Smooth muscle cell (in vitro differentiated cells): Measurements from ENCODE around the gene IGSF9. TPM values are rescaled to one million over a fixed set of nuclear protein-coding genes. Genes with fewer than 3 reads are reported as not detected.

ENCODE experiments used
- DNase-seq: peaks from one replicate; lab custom pipeline; 2025; ENCODE audit not compliant: unreplicated experiment; lab: John Stamatoyannopoulos, UW
- H2AFZ ChIP-seq: fragments of 200-600 bp; sonication (generic); 2 replicates; pipeline ENCODE4 v1.6.0; 2016; ENCODE audit warnings: antibody characterized with exemption, low read depth, mild to moderate bottlenecking
- H3F3A ChIP-seq: fragments of 200-600 bp; sonication (generic); 2 replicates; pipeline ENCODE4 v1.6.0; 2017; ENCODE audit warnings: antibody characterized with exemption, low read depth
- H3K27ac ChIP-seq: fragments of 200-600 bp; sonication (generic); 2 replicates; pipeline ENCODE4 v1.5.1; 2016; ENCODE audit warnings: low read depth, mild to moderate bottlenecking
- H3K27me3 ChIP-seq: fragments of 200-600 bp; sonication (generic); 2 replicates; pipeline ENCODE4 v1.6.1; 2016; ENCODE audit warnings: low read depth, mild to moderate bottlenecking
- H3K36me3 ChIP-seq: fragments of 200-600 bp; sonication (generic); 2 replicates; pipeline ENCODE4 v1.5.1; 2016; ENCODE audit warnings: low read depth
- H3K4me1 ChIP-seq: fragments of 200-600 bp; sonication (generic); 2 replicates; pipeline ENCODE4 v1.5.1; 2016; ENCODE audit warnings: low read depth
- H3K4me2 ChIP-seq: fragments of 200-600 bp; sonication (generic); 2 replicates; pipeline ENCODE4 v1.6.0; 2016; ENCODE audit warnings: mild to moderate bottlenecking
- H3K4me3 ChIP-seq: fragments of 200-600 bp; sonication (generic); 2 replicates; pipeline ENCODE4 v1.5.1; 2016; ENCODE audit warnings: mild to moderate bottlenecking
- H3K79me2 ChIP-seq: fragments of 200-600 bp; sonication (generic); 2 replicates; pipeline ENCODE4 v1.6.0; 2016; ENCODE audit warnings: low read depth, mild to moderate bottlenecking
- H3K9ac ChIP-seq: fragments of 200-600 bp; sonication (generic); 2 replicates; pipeline ENCODE4 v1.6.0; 2016; ENCODE audit warnings: low read depth
- H3K9me3 ChIP-seq: fragments of 200-600 bp; sonication (generic); replicated peaks from 2 replicates; pipeline ENCODE4 v1.5.1; 2016; ENCODE audit warnings: low read depth
- H4K20me1 ChIP-seq: fragments of 200-600 bp; sonication (generic); 2 replicates; pipeline ENCODE4 v1.6.0; 2016; ENCODE audit warnings: low read depth
- CTCF ChIP-seq: fragments of 200-600 bp; sonication (generic); IDR thresholded peaks from 2 replicates; pipeline ENCODE4 v1.5.1; 2017; ENCODE audit warnings: borderline replicate concordance, mild to moderate bottlenecking, antibody characterized with exemption; ENCODE audit not compliant: insufficient read depth, poor library complexity, severe bottlenecking
- WGBS: methylation state at CpG from one replicate; pipeline ENCODE4 v1.1.7; 2016; ENCODE audit warnings: low lambda C conversion rate; 5-methylcytosine and 5-hydroxymethylcytosine counted together
- polyA plus RNA-seq: library from polyadenylated mRNA; unstranded; fragments of >200 nt; fragmentation: Nextera tagmentation; extraction: Ambion mirVana; gene quantifications from 2 replicates; pipeline ENCODE4 v1.2.1, GENCODE V29; 2016
- total RNA-seq: library from RNA; depleted of rRNA; stranded (reverse); fragments of >200 nt; gene quantifications from 2 replicates; pipeline ENCODE4 v1.2.3, GENCODE V29; 2014

The IGSF9 gene
- total and polyA plus RNA-seq, 2 experiments from 2014 or later = 0.99 to 2.1 TPM

- H3K27me3 ChIP-seq = peaks cover 54% of the 10 kb centered on the region
- no peak overlapping the region for H3K9ac ChIP-seq
- H3F3A ChIP-seq = no peaks in the 10 kb centered on the region
- no peak overlapping the region for H3K4me2 ChIP-seq
- H4K20me1 ChIP-seq = no peaks in the 10 kb centered on the region
- no peak overlapping the region for H2AFZ ChIP-seq
- H3K4me1 ChIP-seq = no peaks in the 10 kb centered on the region
- DNase-seq = no peak
- H3K79me2 ChIP-seq = no peaks in the 10 kb centered on the region
- H3K27ac ChIP-seq = no peak overlapping the region
- TF ChIP-seq CTCF = no peak
- H3K4me3 ChIP-seq = no peak overlapping the region
- WGBS = 85% methylated on average over 6 of the region's 6 CpGs
- H3K9me3 ChIP-seq = no peaks in the 10 kb centered on the region
- H3K36me3 ChIP-seq = no peaks in the 10 kb centered on the region
Observed at GRCh38 chr1:159977364-159978106, 32.1 kb upstream of the IGSF9 start.

GRCh38 chr1:159974350-159974965 is 29.0 kb upstream of the IGSF9 start:
- Histone ChIP-seq H4K20me1 (no peaks in the 10 kb centered on the region), H3K9me3 (no peaks in the 10 kb centered on the region), H3K79me2 (no peaks in the 10 kb centered on the region), H3F3A (no peaks in the 10 kb centered on the region), H3K27ac (no peak overlapping the region), H2AFZ (no peak overlapping the region), H3K4me2 (no peak overlapping the region), H3K27me3 (peaks cover 54% of the 10 kb centered on the region), H3K4me1 (no peaks in the 10 kb centered on the region), H3K36me3 (no peaks in the 10 kb centered on the region), H3K9ac (no peak overlapping the region), H3K4me3 (no peak overlapping the region)
- 89% methylated on average over 7 of the region's 7 CpGs for whole genome bisulfite sequencing
- no peak for TF ChIP-seq CTCF
- no peak for DNase-seq

DNA sequence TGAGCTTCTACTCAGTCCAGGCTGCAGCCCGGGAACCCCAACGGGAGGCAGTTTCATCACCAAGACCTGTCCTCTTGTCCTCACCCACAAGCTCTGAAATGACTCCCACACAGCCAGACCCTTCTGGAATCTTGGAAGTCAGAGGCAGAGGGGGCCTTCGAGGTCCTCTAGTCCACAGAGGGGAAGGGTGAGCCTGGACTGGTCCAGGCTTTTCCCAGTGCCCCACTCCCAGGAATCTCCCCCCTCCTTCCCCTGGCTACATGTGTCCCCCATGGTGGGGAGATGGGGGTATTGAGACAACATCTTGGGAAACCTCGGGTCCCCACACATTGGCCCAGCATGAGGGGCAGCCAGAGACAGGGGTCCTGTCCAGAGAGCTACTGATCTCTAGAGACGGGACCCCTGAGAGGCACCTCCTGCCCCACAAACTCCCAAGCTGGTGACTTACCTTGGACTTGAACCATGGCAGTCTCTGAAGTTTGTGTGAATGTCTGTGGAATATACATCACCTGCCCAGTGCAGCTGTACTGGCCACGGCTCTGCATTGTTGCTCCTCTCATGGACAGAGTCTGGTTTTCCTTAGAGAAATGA is 28.0 kb upstream of the IGSF9 start:
- Histone ChIP-seq H3K4me3 (no peak overlapping the region), H3K27ac (no peak overlapping the region), H2AFZ (no peak overlapping the region), H3K36me3 (no peaks in the 10 kb centered on the region), H3K4me1 (no peaks in the 10 kb centered on the region), H4K20me1 (no peaks in the 10 kb centered on the region), H3K79me2 (no peaks in the 10 kb centered on the region), H3F3A (no peaks in the 10 kb centered on the region), H3K27me3 (peaks cover 55% of the 10 kb centered on the region), H3K9ac (no peak overlapping the region), H3K9me3 (no peaks in the 10 kb centered on the region), H3K4me2 (no peak overlapping the region)
- TF ChIP-seq CTCF = no peak
- 83% methylated on average over 6 of the region's 6 CpGs for WGBS
- no peak for DNase-seq
